OCI-LY3 (cell line): ENCODE results near the gene FAM107B.

Source experiments
- H2AFZ ChIP-seq: fragments of 200-600, 300-600 bp; shearing (Covaris generic); 2 replicates; pipeline ENCODE4 v1.6.0; 2014; ENCODE audit warnings: antibody characterized with exemption, low read depth, low read length
- H3K27ac ChIP-seq: fragments of 200-600, 300-600 bp; sonication (generic); 2 replicates; pipeline ENCODE4 v1.5.1; 2014; ENCODE audit warnings: mild to moderate bottlenecking, low read length, moderate library complexity, mixed read lengths
- H3K27me3 ChIP-seq: fragments of 200-600, 300-600 bp; sonication (generic); 2 replicates; pipeline ENCODE4 v1.6.1; 2014; ENCODE audit warnings: low read depth, low read length, mixed read lengths
- H3K36me3 ChIP-seq: fragments of 200-600, 300-600 bp; sonication (generic); replicated peaks from 2 replicates; pipeline ENCODE3; 2014; ENCODE audit warnings: low read depth, low read length, mixed read lengths
- H3K4me1 ChIP-seq: fragments of 300-600, 200-600 bp; sonication (generic); 2 replicates; pipeline ENCODE4 v1.6.1; 2014; ENCODE audit warnings: low read length, mixed read lengths
- H3K4me2 ChIP-seq: fragments of 200-600, 300-600 bp; sonication (generic); 2 replicates; pipeline ENCODE4 v1.6.1; 2014; ENCODE audit warnings: low read length, mixed read lengths
- H3K4me3 ChIP-seq: fragments of 300-600, 200-600 bp; sonication (generic); 2 replicates; pipeline ENCODE4 v1.5.1; 2014; ENCODE audit warnings: antibody characterized with exemption, mild to moderate bottlenecking, low read length, moderate library complexity
- H3K79me2 ChIP-seq: fragments of 300-600, 200-600 bp; shearing (Covaris generic); 2 replicates; pipeline ENCODE4 v1.6.1; 2014; ENCODE audit warnings: mild to moderate bottlenecking, low read length, mixed read lengths
- H3K9ac ChIP-seq: fragments of 300-600, 200-600 bp; shearing (Covaris generic); 2 replicates; pipeline ENCODE4 v1.6.0; 2014; ENCODE audit warnings: mild to moderate bottlenecking, low read length, moderate library complexity
- H3K9me3 ChIP-seq: fragments of 200-600, 300-600 bp; shearing (Covaris generic); 2 replicates; pipeline ENCODE4 v1.6.1; 2014; ENCODE audit warnings: low read length, mixed read lengths; ENCODE audit not compliant: insufficient read depth
- H4K20me1 ChIP-seq: fragments of 200-600, 300-600 bp; sonication (generic); 2 replicates; pipeline ENCODE4 v1.6.1; 2016; ENCODE audit warnings: low read length, mixed read lengths; ENCODE audit not compliant: insufficient read depth
- EZH2phosphoT487 ChIP-seq: fragments of 200-600 bp; shearing (Covaris generic); IDR thresholded peaks from 2 replicates; pipeline ENCODE4 v1.6.1; 2018; ENCODE audit warnings: antibody characterized with exemption, mixed run types, low read depth
- TF ChIP-seq, protein P1 (sequence below): fragments of 200-600, 300-600 bp; sonication (generic); IDR thresholded peaks from 2 replicates; pipeline ENCODE4 v1.5.1; 2014; ENCODE audit warnings: antibody characterized with exemption, low read length, low read depth

The FAM107B gene

DNA sequence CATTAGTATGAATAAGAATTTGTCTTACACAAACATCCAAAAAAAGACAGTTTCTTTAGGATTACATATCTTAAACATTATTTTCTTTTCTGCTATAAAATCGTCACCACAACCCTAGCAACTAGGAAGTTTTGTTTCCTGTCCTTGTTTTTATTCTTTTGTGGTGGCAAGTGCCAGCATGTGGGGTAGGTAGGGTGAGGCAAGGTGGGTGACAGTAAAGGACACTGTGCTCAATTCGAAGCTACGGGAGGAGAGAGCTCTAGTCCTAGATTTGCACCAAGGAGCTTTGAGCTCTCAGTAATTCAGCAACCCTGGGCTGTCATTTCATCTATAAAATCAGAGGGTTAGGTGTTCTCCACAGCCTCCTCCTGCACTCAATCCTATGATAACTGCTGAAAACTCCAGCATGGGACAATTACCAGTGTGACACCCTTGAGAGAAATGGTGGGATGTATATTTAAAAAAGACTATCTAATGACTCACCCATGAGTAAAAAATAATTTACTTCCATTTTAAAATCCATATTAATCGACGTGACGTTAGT, 187.1 kb downstream of the FAM107B start:
- Histone ChIP-seq H3K4me1 (peaks cover 27% of the 10 kb centered on the region), H3K4me2 (peak overlapping the region; percentile 50), H3K79me2 (peaks cover 99% of the 10 kb centered on the region), H4K20me1 (peaks cover 97% of the 10 kb centered on the region), H3K27me3 (no peaks in the 10 kb centered on the region), H3K4me3 (no peak overlapping the region), H3K27ac (peak overlapping the region; percentile 19; the same call in 1 of the 2 replicates), H3K9me3 (no peaks in the 10 kb centered on the region), H3K9ac (no peak overlapping the region), H2AFZ (no peak overlapping the region), H3K36me3 (peaks cover 50% of the 10 kb centered on the region)
- no peak for TF ChIP-seq EZH2phosphoT487
- TF ChIP-seq, protein P1, sequence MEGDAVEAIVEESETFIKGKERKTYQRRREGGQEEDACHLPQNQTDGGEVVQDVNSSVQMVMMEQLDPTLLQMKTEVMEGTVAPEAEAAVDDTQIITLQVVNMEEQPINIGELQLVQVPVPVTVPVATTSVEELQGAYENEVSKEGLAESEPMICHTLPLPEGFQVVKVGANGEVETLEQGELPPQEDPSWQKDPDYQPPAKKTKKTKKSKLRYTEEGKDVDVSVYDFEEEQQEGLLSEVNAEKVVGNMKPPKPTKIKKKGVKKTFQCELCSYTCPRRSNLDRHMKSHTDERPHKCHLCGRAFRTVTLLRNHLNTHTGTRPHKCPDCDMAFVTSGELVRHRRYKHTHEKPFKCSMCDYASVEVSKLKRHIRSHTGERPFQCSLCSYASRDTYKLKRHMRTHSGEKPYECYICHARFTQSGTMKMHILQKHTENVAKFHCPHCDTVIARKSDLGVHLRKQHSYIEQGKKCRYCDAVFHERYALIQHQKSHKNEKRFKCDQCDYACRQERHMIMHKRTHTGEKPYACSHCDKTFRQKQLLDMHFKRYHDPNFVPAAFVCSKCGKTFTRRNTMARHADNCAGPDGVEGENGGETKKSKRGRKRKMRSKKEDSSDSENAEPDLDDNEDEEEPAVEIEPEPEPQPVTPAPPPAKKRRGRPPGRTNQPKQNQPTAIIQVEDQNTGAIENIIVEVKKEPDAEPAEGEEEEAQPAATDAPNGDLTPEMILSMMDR, result no peak

DNA sequence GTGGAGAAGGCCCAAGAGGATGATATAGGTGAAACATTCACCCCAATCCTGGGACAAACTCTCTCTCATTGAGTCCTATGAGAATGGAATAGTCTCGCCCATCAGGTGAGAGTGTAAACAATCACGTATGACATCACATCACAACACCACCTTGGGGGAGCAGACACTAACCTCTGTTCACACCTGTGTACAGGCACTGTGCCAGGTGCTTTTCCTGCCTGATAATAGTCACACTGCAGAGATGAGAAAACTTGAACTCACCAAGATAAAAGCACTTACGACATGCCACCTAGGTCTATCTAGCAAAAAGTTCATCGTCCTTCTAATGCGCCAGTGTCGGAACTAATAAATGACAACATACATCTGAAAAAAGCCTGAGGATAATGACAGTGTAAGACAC, 187.8 kb downstream of the FAM107B start:
- no peaks in the 10 kb centered on the region for H3K27me3 ChIP-seq
- H3K27ac ChIP-seq, result no peak overlapping the region
- peaks cover 27% of the 10 kb centered on the region for H3K4me1 ChIP-seq
- no peaks in the 10 kb centered on the region for H3K9me3 ChIP-seq
- H2AFZ ChIP-seq, result no peak overlapping the region
- H3K79me2 ChIP-seq, result peaks cover 99% of the 10 kb centered on the region
- H3K4me3 ChIP-seq, result no peak overlapping the region
- H3K36me3 ChIP-seq, result peaks cover 46% of the 10 kb centered on the region
- H3K4me2 ChIP-seq, result no peak overlapping the region
- no peak for TF ChIP-seq EZH2phosphoT487
- TF ChIP-seq, protein P1, result no peak
- no peak overlapping the region for H3K9ac ChIP-seq
- peaks cover 95% of the 10 kb centered on the region for H4K20me1 ChIP-seq

DNA sequence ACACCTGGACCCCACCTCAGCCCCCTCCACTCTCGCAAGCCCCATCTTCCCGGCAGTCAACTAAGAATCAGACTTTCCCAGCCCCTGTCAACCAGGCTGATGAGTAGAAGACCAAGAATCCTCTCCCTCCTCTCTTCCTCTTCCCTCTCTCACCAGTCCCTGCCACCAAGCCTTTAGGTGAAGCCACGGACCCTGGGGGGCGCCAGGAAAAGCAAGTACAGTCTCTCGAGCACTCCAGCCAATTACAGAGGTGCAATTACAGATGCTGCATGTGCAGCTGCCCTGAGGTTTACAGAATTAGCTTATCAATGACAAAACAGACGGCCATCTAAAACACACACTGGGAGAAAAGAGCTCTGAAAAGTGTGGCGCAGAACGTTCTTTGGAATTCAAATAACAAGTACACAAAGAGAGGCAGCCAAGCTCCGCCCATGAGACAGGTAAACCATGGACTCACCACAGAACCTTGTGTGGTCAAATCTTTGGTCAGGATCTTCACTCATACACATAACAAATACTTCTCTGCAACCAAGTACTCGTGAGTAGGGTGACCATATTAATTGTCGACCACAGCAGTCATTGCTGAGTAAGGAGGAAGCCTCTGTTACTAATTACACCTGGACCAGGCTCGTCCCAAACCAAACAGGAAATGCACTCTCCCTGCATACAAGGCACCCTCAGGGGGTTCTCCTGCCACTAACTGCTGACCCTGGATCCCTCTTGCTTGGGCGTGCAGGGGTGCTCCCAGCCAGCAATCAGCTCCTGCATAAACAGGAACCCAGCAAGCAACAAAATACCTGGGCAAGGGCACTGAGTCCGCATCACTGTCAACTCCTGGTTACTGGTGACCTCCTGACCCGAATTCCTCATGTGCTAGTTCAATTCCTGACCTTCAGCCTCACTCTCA, 189.2 kb downstream of the FAM107B start:
- peaks cover 100% of the 10 kb centered on the region for H3K79me2 ChIP-seq
- peaks cover 51% of the 10 kb centered on the region for H3K36me3 ChIP-seq
- TF ChIP-seq, protein P1, result no peak
- no peak for TF ChIP-seq EZH2phosphoT487
- peaks cover 98% of the 10 kb centered on the region for H4K20me1 ChIP-seq
- no peak overlapping the region for H3K27ac ChIP-seq
- no peaks in the 10 kb centered on the region for H3K9me3 ChIP-seq
- no peak overlapping the region for H3K4me3 ChIP-seq
- no peak overlapping the region for H3K4me2 ChIP-seq
- peaks cover 34% of the 10 kb centered on the region for H3K4me1 ChIP-seq
- H2AFZ ChIP-seq, result no peak overlapping the region
- no peak overlapping the region for H3K9ac ChIP-seq
- no peaks in the 10 kb centered on the region for H3K27me3 ChIP-seq

DNA sequence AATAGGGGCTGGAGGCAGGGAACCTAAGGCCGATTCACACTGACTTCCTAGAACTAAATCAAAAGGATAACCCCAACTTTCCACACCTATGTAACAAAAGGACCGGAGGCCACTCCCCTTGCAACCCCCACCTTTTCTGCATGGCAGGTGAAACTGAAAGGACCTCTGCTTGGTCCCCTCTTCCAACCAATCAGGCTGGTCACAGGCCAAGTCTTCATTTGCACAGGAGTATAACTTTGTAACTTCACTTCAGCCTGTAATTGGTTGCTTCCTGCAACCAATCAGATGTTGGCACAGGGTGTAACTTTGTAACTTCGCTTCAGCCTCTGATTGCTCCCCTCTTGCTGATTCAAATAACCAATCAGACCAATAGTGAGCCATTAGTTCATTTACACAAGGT, 190.0 kb downstream of the FAM107B start:
- Histone ChIP-seq H3K27ac (no peak overlapping the region), H3K4me1 (peaks cover 37% of the 10 kb centered on the region), H3K4me2 (no peak overlapping the region), H3K4me3 (no peak overlapping the region), H3K36me3 (peaks cover 44% of the 10 kb centered on the region), H2AFZ (no peak overlapping the region), H3K79me2 (peaks cover 100% of the 10 kb centered on the region), H3K9ac (no peak overlapping the region), H3K9me3 (no peaks in the 10 kb centered on the region), H3K27me3 (no peaks in the 10 kb centered on the region), H4K20me1 (peaks cover 96% of the 10 kb centered on the region)
- TF ChIP-seq, protein P1, result no peak
- no peak for TF ChIP-seq EZH2phosphoT487
